GM21717 (cell line): ENCODE data around the gene MAGI3.
"Not testable (repeated sequence)": the region's sequence is repeated elsewhere in the genome, so short reads cannot be mapped to it uniquely, and the experiment has no call there.

Experiments used
- ATAC-seq: cut with Tn5 transposase; IDR thresholded peaks from one replicate; pipeline ENCODE4 v1.9.1; 2021; ENCODE audit warnings: mild to moderate bottlenecking, moderate library complexity; ENCODE audit not compliant: unreplicated experiment

MAGI3 gene

GRCh38 chr1:113396585-113396984, 6.3 kb downstream of the MAGI3 start:
- ATAC-seq, result no peak

GRCh38 chr1:113399062-113399583, 8.8 kb downstream of the MAGI3 start:
- no peak for ATAC-seq

- no peak for ATAC-seq
Observed at GRCh38 chr1:113401067-113401466, 10.8 kb downstream of the MAGI3 start.

GRCh38 chr1:113401728-113402127, 11.4 kb downstream of the MAGI3 start:
- ATAC-seq, result no peak

- ATAC-seq, result no peak
Observed at GRCh38 chr1:113403065-113403464, 12.8 kb downstream of the MAGI3 start.

- ATAC-seq, result no peak
Observed at GRCh38 chr1:113405573-113405972, 15.3 kb downstream of the MAGI3 start.

- ATAC-seq, result not testable (repeated sequence)
Observed at GRCh38 chr1:113406149-113406548, 15.8 kb downstream of the MAGI3 start.

GRCh38 chr1:113409363-113409762, 19.0 kb downstream of the MAGI3 start:
- ATAC-seq, result no peak

- ATAC-seq, result not testable (repeated sequence)
Observed at GRCh38 chr1:113412020-113412419, 21.7 kb downstream of the MAGI3 start.

- no peak for ATAC-seq
Observed at GRCh38 chr1:113415310-113416070, 25.2 kb downstream of the MAGI3 start.

GRCh38 chr1:113416071-113416470, 25.8 kb downstream of the MAGI3 start:
- not testable (repeated sequence) for ATAC-seq

- no peak for ATAC-seq
Observed at GRCh38 chr1:113416496-113416895, 26.2 kb downstream of the MAGI3 start.

GRCh38 chr1:113422315-113423068, 32.2 kb downstream of the MAGI3 start:
- no peak for ATAC-seq

- ATAC-seq, result no peak
Observed at GRCh38 chr1:113423826-113424225, 33.5 kb downstream of the MAGI3 start.

- ATAC-seq, result no peak
Observed at GRCh38 chr1:113429461-113430153, 39.3 kb downstream of the MAGI3 start.

- no peak for ATAC-seq
Observed at GRCh38 chr1:113433184-113433583, 42.9 kb downstream of the MAGI3 start.

- ATAC-seq, result no peak
Observed at GRCh38 chr1:113434081-113434873, 44.0 kb downstream of the MAGI3 start.

- ATAC-seq, result no peak
Observed at GRCh38 chr1:113434874-113435175, 44.5 kb downstream of the MAGI3 start.

GRCh38 chr1:113437554-113438341, 47.4 kb downstream of the MAGI3 start:
- no peak for ATAC-seq
